Fibroblast of gingiva (primary cell): ENCODE measurements around the gene PPP1R18.
"Not testable (repeated sequence)": the region's sequence is repeated elsewhere in the genome, so short reads cannot be mapped to it uniquely, and the experiment has no call there.

ENCODE experiments used
- DNase-seq: peaks from one replicate; pipeline ENCODE4 v3.0.0-alpha.2; 2011; ENCODE audit warnings: low read depth

The PPP1R18 gene

GRCh38 chr6:30719791-30720737 lies 33.6 kb upstream of the PPP1R18 start, which contains the start of gene TUBB:
TUBB (plus strand) TSS chr6:30720352; CDS start chr6:30720507, 155 bp downstream.
- DNase-seq = peak; percentile 97

- DNase-seq = no peak
Measured at GRCh38 chr6:30719356-30719755, 32.9 kb upstream of the PPP1R18 start.

- DNase-seq = not testable (repeated sequence)
Measured at GRCh38 chr6:30717845-30718720, 31.6 kb upstream of the PPP1R18 start.

- peak; percentile 100 for DNase-seq
Measured at GRCh38 chr6:30717129-30717844, 30.8 kb upstream of the PPP1R18 start, which contains the start of gene MDC1. MDC1 (minus strand) TSS chr6:30717281; CDS start chr6:30715175, 2,106 bp downstream.

GRCh38 chr6:30716879-30717128 lies 30.4 kb upstream of the PPP1R18 start:
- DNase-seq = no peak

GRCh38 chr6:30714263-30714662 lies 27.8 kb upstream of the PPP1R18 start:
- DNase-seq = no peak

- DNase-seq = no peak
Measured at GRCh38 chr6:30712441-30712945, 26.0 kb upstream of the PPP1R18 start.

- DNase-seq = no peak
Measured at GRCh38 chr6:30711758-30712380, 25.4 kb upstream of the PPP1R18 start.

- DNase-seq = no peak
Measured at GRCh38 chr6:30709101-30709868, 22.8 kb upstream of the PPP1R18 start.

GRCh38 chr6:30707281-30707850 lies 20.9 kb upstream of the PPP1R18 start:
- no peak for DNase-seq

- no peak for DNase-seq
Measured at GRCh38 chr6:30705620-30706019, 19.2 kb upstream of the PPP1R18 start.

- DNase-seq = no peak
Measured at GRCh38 chr6:30703821-30704220, 17.4 kb upstream of the PPP1R18 start.

- DNase-seq = no peak
Measured at GRCh38 chr6:30703011-30703410, 16.6 kb upstream of the PPP1R18 start.

GRCh38 chr6:30700340-30700739 lies 13.9 kb upstream of the PPP1R18 start:
- no peak for DNase-seq

GRCh38 chr6:30696432-30696831 lies 10.0 kb upstream of the PPP1R18 start:
- DNase-seq = no peak

- no peak for DNase-seq
Measured at GRCh38 chr6:30691208-30691847, 4.9 kb upstream of the PPP1R18 start.

GRCh38 chr6:30690403-30691207 lies 4.2 kb upstream of the PPP1R18 start, which contains the start of gene NRM:
NRM (minus strand) TSS chr6:30690984; CDS start chr6:30690974, 10 bp downstream.
- DNase-seq = peak; percentile 80

GRCh38 chr6:30689985-30690384 lies 3.5 kb upstream of the PPP1R18 start:
- DNase-seq = no peak
